Neural cell (in vitro differentiated cells): Measurements from ENCODE around the gene USP3. TPM values are rescaled to one million over a fixed set of nuclear protein-coding genes. Genes with fewer than 3 reads are reported as not detected.

ENCODE experiments used
- H2AFZ ChIP-seq: fragments of 200-600, 300-800 bp; sonication (generic), shearing (Covaris generic); 2 replicates; pipeline ENCODE4 v1.6.0; 2014; ENCODE audit warnings: low read depth, mild to moderate bottlenecking, antibody characterized with exemption, low read length, moderate library complexity
- H3F3A ChIP-seq: fragments of 200-600 bp; shearing (Covaris generic); 2 replicates; pipeline ENCODE4 v1.6.1; 2016; ENCODE audit warnings: mild to moderate bottlenecking, moderate library complexity, mixed read lengths, antibody characterized with exemption, low read length; ENCODE audit not compliant: insufficient read depth, poor library complexity, severe bottlenecking
- H3K27ac ChIP-seq: fragments of 200-600, 300-800 bp; sonication (generic), shearing (Covaris generic); 2 replicates; pipeline ENCODE4 v1.5.1; 2014; ENCODE audit warnings: mild to moderate bottlenecking, low read length, moderate library complexity
- H3K27me3 ChIP-seq: fragments of 300-800, 200-600 bp; sonication (generic), shearing (Covaris generic); 2 replicates; pipeline ENCODE4 v1.6.0; 2014; ENCODE audit warnings: mild to moderate bottlenecking, low read depth, low read length, moderate library complexity; ENCODE audit not compliant: insufficient read depth
- H3K36me3 ChIP-seq: fragments of 300-800, 200-600 bp; sonication (generic), shearing (Covaris generic); 2 replicates; pipeline ENCODE4 v1.5.1; 2014; ENCODE audit warnings: mild to moderate bottlenecking, antibody characterized with exemption, low read length, moderate library complexity; ENCODE audit not compliant: insufficient read depth
- H3K4me2 ChIP-seq: fragments of 300-800, 200-600 bp; sonication (generic), shearing (Covaris generic); 2 replicates; pipeline ENCODE4 v1.6.0; 2014; ENCODE audit warnings: mild to moderate bottlenecking, low read length
- H3K4me3 ChIP-seq: fragments of 300-800, 200-600 bp; sonication (generic), shearing (Covaris generic); 2 replicates; pipeline ENCODE4 v1.5.1; 2014; ENCODE audit warnings: mild to moderate bottlenecking, low read length, moderate library complexity
- H3K79me2 ChIP-seq: fragments of 200-600 bp; shearing (Covaris generic); replicated peaks from 2 replicates; pipeline ENCODE4 v1.6.0; 2014; ENCODE audit warnings: mild to moderate bottlenecking, low read length, moderate library complexity; ENCODE audit not compliant: insufficient read depth
- H3K9ac ChIP-seq: fragments of 300-800, 200-600 bp; sonication (generic), shearing (Covaris generic); 2 replicates; pipeline ENCODE4 v1.6.1; 2016; ENCODE audit warnings: mild to moderate bottlenecking, low read length, mixed read lengths
- H3K9me2 ChIP-seq: fragments of 200-600 bp; shearing (Covaris generic); 2 replicates; pipeline ENCODE4 v1.6.1; 2016; ENCODE audit warnings: mild to moderate bottlenecking, low read length, mixed read lengths; ENCODE audit not compliant: insufficient read depth
- H3K9me3 ChIP-seq: fragments of 200-600, 300-800 bp; sonication (generic), shearing (Covaris generic); 2 replicates; pipeline ENCODE4 v1.6.1; 2016; ENCODE audit warnings: mild to moderate bottlenecking, mixed run types, low read length, moderate library complexity, mixed read lengths
- H4K20me1 ChIP-seq: fragments of 200-600 bp; shearing (Covaris generic); 2 replicates; pipeline ENCODE4 v1.6.1; 2016; ENCODE audit warnings: mild to moderate bottlenecking, mixed run types; ENCODE audit not compliant: insufficient read depth
- EP300 ChIP-seq: fragments of 450-650 bp; conservative IDR thresholded peaks from 2 replicates; pipeline ENCODE4 v1.6.1; 2014; ENCODE audit warnings: antibody characterized with exemption, mild to moderate bottlenecking, moderate library complexity; ENCODE audit not compliant: poor library complexity, severe bottlenecking
- EZH2 ChIP-seq: fragments of 200-600, 300-800 bp; shearing (Covaris generic), sonication (generic); IDR thresholded peaks from 2 replicates; pipeline ENCODE4 v1.6.1; 2014; ENCODE audit warnings: antibody characterized with exemption, low read length, borderline replicate concordance, mild to moderate bottlenecking; ENCODE audit not compliant: insufficient read depth, poor library complexity, severe bottlenecking
- MXI1 ChIP-seq: fragments of 450-650 bp; conservative IDR thresholded peaks from 2 replicates; pipeline ENCODE4 v1.6.1; 2014; ENCODE audit warnings: antibody characterized with exemption, mild to moderate bottlenecking; ENCODE audit not compliant: poor library complexity, severe bottlenecking
- POLR2AphosphoS5 ChIP-seq: IDR thresholded peaks from 2 replicates; pipeline ENCODE4 v1.6.1; 2012
- RAD21 ChIP-seq: fragments of 450-650 bp; conservative IDR thresholded peaks from 2 replicates; pipeline ENCODE4 v1.6.1; 2014; ENCODE audit warnings: antibody characterized with exemption, mild to moderate bottlenecking, moderate library complexity
- SMC3 ChIP-seq: fragments of 450-650 bp; conservative IDR thresholded peaks from 2 replicates; pipeline ENCODE4 v1.6.1; 2014; ENCODE audit warnings: antibody characterized with exemption, mild to moderate bottlenecking, moderate library complexity; ENCODE audit not compliant: poor library complexity
- TAF1 ChIP-seq: IDR thresholded peaks from 2 replicates; pipeline ENCODE4 v1.6.1; 2012; ENCODE audit warnings: low read depth
- polyA minus RNA-seq: library from RNA; depleted of rRNA, polyadenylated mRNA; stranded (reverse); fragments of >200 nt; gene quantifications from 2 replicates; pipeline ENCODE4 v1.2.3, GENCODE V29; 2014
- polyA plus RNA-seq: library from polyadenylated mRNA; depleted of rRNA; stranded (reverse); fragments of >200 nt; gene quantifications from 2 replicates; pipeline ENCODE4 v1.2.3, GENCODE V29; 2014
- TF ChIP-seq, protein P1 (sequence below): fragments of 450-650 bp; IDR thresholded peaks from 2 replicates; pipeline ENCODE4 v1.5.1; 2014; ENCODE audit warnings: antibody characterized with exemption, mild to moderate bottlenecking, moderate library complexity; ENCODE audit not compliant: poor library complexity, severe bottlenecking
- TF ChIP-seq, protein P2 (sequence below): IDR thresholded peaks from 2 replicates; pipeline ENCODE4 v1.6.1; 2012; ENCODE audit warnings: borderline replicate concordance

USP3 gene, protein sequence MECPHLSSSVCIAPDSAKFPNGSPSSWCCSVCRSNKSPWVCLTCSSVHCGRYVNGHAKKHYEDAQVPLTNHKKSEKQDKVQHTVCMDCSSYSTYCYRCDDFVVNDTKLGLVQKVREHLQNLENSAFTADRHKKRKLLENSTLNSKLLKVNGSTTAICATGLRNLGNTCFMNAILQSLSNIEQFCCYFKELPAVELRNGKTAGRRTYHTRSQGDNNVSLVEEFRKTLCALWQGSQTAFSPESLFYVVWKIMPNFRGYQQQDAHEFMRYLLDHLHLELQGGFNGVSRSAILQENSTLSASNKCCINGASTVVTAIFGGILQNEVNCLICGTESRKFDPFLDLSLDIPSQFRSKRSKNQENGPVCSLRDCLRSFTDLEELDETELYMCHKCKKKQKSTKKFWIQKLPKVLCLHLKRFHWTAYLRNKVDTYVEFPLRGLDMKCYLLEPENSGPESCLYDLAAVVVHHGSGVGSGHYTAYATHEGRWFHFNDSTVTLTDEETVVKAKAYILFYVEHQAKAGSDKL
- 55.3 and 68.0 TPM in 2 replicates for polyA plus RNA-seq
- 120 and 135 TPM in 2 replicates for polyA minus RNA-seq

DNA sequence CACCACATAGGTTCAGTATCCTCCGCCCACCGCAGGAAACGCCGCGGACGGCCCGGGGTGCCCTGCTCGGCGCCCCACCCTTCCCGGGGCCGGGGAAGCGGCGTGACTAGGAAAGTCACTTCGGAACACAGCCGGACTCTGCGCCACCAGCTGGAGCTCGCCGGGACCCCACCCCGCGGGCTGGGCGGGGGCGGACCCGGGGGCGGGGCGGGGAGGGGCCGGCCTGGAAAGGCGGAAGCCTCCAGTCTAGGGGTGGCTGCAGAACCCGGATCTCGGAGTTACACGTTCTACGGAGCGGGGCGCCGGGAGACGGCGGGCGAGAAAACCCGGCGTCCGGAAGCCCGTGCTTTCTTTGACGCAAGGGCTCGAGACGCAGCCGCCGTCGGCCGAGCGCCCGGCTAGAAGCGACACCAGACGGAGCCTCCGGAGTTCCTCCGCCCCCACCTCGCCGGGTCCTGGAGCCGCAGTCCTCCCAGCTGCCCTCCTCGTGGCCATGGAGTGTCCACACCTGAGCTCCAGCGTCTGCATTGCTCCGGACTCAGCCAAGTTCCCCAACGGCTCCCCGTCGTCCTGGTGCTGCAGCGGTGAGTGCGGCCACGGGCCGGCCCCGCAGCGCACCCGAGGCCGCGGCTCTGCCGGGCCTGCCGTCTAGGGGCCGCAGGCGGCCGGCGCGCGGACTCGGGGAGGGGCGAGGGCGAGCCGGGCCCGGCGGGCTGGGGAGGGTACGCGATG lies at the start of gene USP3:
USP3 (plus strand) TSS at position 347 of the 732 bp plus-strand sequence; CDS start at position 494, 147 bp downstream.
- Histone ChIP-seq H3K9ac (peak within 1 kb of the TSS; percentile 86), H3K9me3 (no peaks in the 10 kb centered on the region), H3K4me3 (peak within 1 kb of the TSS; percentile 82), H3K36me3 (no peaks in the 10 kb centered on the region), H3K27ac (peak within 1 kb of the TSS; percentile 80), H3K9me2 (no peaks in the 10 kb centered on the region), H2AFZ (peak within 1 kb of the TSS; percentile 53), H3K79me2 (peaks cover 39% of the 10 kb centered on the region), H3F3A (peaks cover 2% of the 10 kb centered on the region), H3K27me3 (peaks cover 24% of the 10 kb centered on the region), H4K20me1 (peaks cover 8% of the 10 kb centered on the region), H3K4me2 (peak within 1 kb of the TSS; percentile 83)
- TF ChIP-seq EZH2 (no peak), MXI1 (no peak), RAD21 (peak; percentile 16), SMC3 (no peak), POLR2AphosphoS5 (peak; percentile 92), TAF1 (peak; percentile 91), EP300 (no peak)
- TF ChIP-seq, protein P1, sequence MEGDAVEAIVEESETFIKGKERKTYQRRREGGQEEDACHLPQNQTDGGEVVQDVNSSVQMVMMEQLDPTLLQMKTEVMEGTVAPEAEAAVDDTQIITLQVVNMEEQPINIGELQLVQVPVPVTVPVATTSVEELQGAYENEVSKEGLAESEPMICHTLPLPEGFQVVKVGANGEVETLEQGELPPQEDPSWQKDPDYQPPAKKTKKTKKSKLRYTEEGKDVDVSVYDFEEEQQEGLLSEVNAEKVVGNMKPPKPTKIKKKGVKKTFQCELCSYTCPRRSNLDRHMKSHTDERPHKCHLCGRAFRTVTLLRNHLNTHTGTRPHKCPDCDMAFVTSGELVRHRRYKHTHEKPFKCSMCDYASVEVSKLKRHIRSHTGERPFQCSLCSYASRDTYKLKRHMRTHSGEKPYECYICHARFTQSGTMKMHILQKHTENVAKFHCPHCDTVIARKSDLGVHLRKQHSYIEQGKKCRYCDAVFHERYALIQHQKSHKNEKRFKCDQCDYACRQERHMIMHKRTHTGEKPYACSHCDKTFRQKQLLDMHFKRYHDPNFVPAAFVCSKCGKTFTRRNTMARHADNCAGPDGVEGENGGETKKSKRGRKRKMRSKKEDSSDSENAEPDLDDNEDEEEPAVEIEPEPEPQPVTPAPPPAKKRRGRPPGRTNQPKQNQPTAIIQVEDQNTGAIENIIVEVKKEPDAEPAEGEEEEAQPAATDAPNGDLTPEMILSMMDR: no peak
- TF ChIP-seq, protein P2, sequence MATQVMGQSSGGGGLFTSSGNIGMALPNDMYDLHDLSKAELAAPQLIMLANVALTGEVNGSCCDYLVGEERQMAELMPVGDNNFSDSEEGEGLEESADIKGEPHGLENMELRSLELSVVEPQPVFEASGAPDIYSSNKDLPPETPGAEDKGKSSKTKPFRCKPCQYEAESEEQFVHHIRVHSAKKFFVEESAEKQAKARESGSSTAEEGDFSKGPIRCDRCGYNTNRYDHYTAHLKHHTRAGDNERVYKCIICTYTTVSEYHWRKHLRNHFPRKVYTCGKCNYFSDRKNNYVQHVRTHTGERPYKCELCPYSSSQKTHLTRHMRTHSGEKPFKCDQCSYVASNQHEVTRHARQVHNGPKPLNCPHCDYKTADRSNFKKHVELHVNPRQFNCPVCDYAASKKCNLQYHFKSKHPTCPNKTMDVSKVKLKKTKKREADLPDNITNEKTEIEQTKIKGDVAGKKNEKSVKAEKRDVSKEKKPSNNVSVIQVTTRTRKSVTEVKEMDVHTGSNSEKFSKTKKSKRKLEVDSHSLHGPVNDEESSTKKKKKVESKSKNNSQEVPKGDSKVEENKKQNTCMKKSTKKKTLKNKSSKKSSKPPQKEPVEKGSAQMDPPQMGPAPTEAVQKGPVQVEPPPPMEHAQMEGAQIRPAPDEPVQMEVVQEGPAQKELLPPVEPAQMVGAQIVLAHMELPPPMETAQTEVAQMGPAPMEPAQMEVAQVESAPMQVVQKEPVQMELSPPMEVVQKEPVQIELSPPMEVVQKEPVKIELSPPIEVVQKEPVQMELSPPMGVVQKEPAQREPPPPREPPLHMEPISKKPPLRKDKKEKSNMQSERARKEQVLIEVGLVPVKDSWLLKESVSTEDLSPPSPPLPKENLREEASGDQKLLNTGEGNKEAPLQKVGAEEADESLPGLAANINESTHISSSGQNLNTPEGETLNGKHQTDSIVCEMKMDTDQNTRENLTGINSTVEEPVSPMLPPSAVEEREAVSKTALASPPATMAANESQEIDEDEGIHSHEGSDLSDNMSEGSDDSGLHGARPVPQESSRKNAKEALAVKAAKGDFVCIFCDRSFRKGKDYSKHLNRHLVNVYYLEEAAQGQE: peak; percentile 81

DNA sequence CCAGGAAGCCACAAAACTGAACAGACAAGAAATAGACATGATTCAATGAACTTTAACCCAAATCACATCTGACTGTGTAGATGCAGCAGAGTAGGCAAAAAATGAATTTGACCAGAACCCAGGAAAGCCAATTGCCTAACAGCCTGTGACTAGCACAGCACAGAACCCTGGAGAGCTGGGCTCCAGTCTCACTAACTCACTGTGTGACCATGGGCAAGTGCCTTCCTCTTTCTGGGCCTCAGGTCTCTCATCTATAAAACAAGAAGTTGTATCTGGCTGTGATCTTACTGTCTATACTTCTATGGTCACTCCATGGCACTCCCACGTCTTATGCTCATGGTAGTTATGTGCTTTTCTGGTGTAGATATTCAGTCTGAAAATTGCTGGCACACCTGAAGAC lies 48.1 kb upstream of the USP3 start:
- Histone ChIP-seq H3K36me3 (no peaks in the 10 kb centered on the region), H3K9me2 (no peaks in the 10 kb centered on the region), H3K27me3 (no peaks in the 10 kb centered on the region), H3K4me2 (no peak overlapping the region), H3K79me2 (no peaks in the 10 kb centered on the region), H3K27ac (no peak overlapping the region), H3K9ac (no peak overlapping the region), H3K4me3 (no peak overlapping the region), H3K9me3 (no peaks in the 10 kb centered on the region), H2AFZ (no peak overlapping the region), H4K20me1 (no peaks in the 10 kb centered on the region), H3F3A (no peaks in the 10 kb centered on the region)
- no peak for TF ChIP-seq MXI1
- TF ChIP-seq, protein P1: no peak
- TF ChIP-seq EP300: no peak
- TF ChIP-seq, protein P2: no peak
- TF ChIP-seq TAF1: no peak
- TF ChIP-seq SMC3: no peak
- TF ChIP-seq RAD21: no peak
- TF ChIP-seq POLR2AphosphoS5: no peak
- no peak for TF ChIP-seq EZH2
